HG03558 (cell line): ENCODE results near the gene TAS1R2.
"Not testable (repeated sequence)": the region's sequence is repeated elsewhere in the genome, so short reads cannot be mapped to it uniquely, and the experiment has no call there.

Experiments used
- ATAC-seq: cut with Tn5 transposase; IDR thresholded peaks from one replicate; pipeline ENCODE4 v1.9.1; 2021; ENCODE audit warnings: moderate number of reproducible peaks; ENCODE audit not compliant: unreplicated experiment; ENCODE audit errors: extremely low read depth

TAS1R2 gene

GRCh38 chr1:18870957-18871356, 11.5 kb upstream of the TAS1R2 start:
- no peak for ATAC-seq

GRCh38 chr1:18870595-18870865, 11.1 kb upstream of the TAS1R2 start:
- not testable (repeated sequence) for ATAC-seq

GRCh38 chr1:18869847-18870594, 10.6 kb upstream of the TAS1R2 start:
- ATAC-seq, result no peak

DNA sequence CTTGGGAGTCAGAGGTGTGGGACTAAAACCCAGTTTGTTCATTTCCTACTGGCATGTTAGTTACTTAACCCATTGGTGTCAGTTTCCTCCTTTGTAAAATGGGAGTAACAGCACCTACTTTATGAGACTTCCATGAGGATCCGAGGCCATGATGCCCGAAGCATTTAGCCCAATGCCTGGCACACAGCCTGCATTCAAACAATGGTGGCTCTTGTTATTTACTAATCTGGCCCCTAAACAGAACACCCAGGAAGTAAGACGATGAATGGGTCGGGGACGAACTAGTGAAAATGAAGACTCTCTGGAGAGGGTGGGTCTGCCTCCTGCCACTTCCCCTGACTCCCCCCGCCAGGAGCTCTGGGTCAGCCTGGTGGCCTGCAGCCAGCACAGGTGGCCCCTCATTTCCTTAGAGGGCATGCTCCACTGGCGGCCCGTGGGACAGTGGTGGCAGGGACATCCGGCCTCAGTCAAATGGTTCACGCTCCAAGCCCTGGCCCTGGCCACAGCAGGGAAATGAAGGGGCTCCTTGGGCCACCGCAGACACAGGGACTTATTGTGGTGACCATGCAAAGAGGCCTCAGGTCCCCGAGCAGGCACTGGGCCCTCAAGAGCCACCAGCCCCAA, 9.5 kb upstream of the TAS1R2 start:
- no peak for ATAC-seq

GRCh38 chr1:18868354-18868753, 8.9 kb upstream of the TAS1R2 start:
- ATAC-seq, result no peak

DNA sequence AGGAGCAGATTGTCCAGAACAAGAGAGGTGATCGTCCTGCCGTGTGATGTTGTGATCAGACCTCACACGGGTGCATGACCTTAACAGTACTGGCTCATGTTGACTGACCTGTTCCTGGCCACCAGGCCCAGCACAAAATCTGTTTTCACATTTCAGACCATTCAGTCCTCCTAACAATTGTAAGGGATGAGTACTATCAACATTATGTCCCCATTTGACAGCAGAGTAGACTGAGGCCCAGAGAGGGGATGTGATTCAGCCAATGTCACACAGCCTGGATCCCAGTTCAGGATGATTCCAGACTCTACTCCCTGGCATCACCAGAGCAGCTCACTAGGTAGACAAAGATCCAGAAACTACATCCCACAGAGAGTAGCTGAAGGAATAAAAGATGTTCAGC, 7.4 kb upstream of the TAS1R2 start:
- no peak for ATAC-seq

DNA sequence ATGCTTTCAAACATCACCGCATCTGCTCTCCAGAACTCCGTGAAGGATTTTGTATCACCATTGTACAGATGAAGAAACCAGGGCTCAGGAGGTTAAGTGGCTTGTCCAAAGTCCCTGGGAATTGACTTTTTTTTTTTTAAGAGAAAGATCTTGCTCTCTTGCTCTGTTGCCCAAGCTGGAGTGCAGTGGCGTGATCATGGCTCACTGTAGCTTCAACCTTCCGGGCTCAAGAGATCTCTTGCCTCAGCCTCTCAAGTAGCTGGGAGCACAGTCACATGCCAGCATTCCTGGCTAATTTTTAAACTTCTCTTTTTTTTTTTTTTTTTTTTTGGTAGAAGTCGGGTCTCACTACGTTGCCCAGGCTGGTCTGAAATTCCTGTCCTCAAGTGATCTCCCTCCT, 6.9 kb upstream of the TAS1R2 start:
- no peak for ATAC-seq

DNA sequence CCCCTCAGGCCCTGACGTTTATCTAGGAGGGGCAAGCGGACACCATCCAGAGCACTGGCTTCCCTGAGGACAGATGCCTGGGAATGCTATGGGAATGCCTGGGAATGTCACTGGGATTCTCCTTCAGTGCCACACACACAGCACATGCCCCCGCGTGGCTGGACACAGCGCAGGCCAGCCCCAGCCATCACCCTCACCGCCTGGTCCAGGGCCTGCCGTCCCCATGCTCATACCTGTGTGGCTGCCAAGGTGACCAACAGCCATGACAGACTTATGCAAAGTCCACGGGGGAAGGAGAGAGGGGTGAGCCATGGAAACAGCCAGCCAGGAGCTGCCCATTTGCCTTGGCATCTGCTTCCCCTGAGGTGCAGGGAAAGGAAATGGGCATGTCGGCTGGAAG, 5.7 kb upstream of the TAS1R2 start:
- ATAC-seq, result no peak

DNA sequence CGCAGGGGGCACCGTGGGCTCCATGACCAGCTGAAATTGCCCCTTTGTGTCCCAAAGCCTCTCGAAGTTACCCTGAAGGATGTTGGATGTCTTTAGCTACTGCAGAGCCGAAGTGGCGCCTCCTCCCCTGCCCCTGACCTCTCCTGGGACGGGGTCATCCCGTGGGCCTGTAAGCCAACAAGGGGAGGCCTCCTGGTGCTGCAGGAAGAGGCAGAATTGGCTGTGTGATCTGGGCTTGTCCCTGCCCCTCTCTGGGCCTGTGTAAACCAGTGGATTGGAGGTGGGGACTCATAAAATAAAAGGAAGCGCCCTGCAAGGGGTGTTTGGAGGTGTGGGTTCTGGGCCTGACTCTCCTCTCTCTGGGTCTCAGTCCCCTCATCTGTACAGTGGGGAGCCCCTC, 2.1 kb upstream of the TAS1R2 start:
- ATAC-seq, result no peak

DNA sequence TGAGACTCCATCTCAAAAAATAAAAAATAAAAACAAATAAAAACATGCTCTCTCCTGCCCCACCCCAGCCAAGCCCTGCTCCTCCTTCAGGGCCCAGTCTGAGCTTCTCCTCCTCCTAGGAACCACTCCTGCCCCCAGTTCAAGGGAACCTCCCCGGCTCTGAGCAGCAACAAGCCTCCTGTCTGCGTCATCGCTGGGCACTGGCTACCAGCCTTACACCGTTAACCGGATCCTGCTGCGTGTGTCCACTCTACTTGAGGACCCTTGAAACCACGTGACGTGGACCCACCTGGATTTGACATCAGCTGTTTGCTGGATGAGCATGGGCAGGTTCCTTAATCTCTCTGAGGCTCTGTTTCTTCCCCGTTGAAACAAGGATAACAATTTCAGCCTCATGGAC, 1.6 kb upstream of the TAS1R2 start:
- ATAC-seq, result no peak

GRCh38 chr1:18858070-18858688, 1.3 kb downstream of the TAS1R2 start:
- no peak for ATAC-seq

DNA sequence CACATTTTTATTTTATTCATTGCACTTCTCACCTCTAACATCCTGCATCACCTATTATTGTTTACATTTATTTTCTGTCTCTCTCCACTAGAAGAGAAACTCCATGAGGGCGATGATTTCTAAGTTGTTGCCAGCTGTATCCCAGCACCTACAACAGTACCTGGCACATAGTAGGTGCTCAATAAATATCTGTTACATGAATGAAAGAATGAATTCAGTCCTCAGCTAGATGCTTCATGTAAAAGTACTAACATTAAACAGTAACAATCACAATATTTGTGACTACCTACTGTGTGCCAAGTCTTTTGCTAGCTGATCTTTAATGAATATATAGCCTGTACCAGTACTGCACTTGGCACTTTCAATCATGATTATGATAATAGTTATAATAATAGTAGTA, 3.0 kb downstream of the TAS1R2 start:
- ATAC-seq, result no peak

GRCh38 chr1:18855573-18855972, 3.9 kb downstream of the TAS1R2 start:
- ATAC-seq, result no peak

DNA sequence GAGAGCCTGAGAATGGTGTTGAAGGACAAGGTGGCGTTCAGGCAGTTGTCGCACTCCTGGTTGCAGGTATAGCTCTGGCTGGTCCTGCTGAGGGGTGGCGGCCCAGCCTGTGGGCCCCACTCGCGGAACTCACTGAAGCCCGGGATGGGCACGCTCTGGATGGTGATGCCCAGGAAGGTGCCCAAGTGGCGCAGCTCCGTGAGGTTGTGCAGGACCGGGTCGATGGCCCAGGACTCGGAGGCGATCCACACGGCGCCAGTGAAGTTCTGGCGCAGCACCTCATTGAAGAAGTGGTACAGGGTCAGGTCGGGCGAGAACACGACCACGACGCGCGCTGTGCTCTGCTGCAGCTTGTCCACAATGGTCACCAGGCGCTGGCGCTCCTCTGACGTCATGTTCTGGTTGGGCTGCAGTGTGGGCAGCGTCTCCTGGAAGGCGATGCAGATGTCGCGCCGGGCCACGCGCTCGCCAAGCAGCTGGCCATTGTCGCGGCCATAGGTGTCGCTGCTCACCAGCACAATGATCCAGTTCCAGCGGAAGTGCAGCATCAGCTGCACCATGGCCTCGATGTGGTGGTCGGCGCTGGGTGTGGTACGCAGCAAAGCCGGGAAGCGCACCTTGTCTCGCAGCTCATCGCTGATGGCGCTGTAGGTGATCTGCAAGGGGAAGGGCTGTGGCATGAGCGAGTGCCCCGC, 5.0 kb downstream of the TAS1R2 start:
- no peak for ATAC-seq

DNA sequence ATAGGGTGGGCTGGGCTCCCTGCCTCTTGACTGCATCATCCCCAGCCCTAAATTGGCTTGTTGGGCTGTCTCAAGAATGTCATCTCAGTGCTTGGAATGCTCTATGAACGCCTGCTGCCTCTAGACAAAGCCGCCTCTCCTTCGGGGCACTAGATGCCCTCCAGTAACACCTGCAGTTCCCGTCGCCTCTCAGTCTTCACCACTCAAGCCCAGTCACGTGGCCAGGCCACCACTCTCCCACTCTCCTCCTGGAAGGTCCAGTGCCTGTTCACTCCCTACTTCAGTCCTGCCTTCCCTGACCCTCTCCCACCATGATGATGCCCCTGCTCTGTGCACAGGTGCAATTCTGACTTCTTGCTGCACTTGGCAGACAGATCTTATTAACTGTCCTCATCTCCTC, 7.0 kb downstream of the TAS1R2 start:
- ATAC-seq, result no peak

- no peak for ATAC-seq
These were observed 10.2 kb downstream of the TAS1R2 start for GRCh38 chr1:18849261-18849711.

GRCh38 chr1:18847723-18848122, 11.7 kb downstream of the TAS1R2 start:
- not testable (repeated sequence) for ATAC-seq

DNA sequence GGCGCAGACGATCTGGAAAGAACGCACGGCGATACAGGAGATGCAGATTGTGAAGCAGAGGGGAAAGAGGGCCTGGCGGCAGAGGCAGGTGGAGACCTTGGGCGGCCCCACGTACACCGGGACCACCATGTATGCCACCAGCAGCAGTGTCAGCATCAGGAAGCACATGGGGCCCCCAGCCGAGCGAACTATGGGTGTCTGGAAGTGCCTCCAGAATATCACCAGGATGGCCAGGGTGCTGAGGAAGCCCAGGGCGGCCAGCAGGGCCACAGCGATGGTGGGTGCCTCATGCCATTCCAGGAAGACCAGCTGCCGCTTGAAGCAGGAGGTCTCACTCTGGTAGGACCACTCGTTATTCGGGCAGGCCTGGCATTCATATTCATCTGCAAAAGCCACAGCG, 19.3 kb downstream of the TAS1R2 start:
- no peak for ATAC-seq

DNA sequence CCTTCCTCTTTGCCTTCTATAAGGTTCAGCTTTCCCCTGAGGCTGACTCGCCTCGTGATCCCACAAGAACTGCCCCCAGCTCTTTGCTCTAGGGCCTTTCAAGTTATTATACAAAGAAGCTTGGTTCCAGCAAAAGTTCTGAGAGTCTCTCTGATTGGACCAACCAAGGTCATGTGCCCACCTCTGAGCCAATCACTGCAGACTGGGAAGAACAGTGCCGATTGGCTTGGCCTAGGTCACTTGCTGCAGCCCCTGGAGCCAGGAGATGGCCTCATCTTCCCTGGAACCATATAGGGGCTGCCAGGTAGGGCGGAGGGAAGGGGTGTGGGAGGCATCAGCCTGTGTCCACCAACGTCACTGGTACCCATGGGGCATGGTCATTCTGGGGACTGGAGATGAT, 22.8 kb downstream of the TAS1R2 start:
- ATAC-seq, result no peak

DNA sequence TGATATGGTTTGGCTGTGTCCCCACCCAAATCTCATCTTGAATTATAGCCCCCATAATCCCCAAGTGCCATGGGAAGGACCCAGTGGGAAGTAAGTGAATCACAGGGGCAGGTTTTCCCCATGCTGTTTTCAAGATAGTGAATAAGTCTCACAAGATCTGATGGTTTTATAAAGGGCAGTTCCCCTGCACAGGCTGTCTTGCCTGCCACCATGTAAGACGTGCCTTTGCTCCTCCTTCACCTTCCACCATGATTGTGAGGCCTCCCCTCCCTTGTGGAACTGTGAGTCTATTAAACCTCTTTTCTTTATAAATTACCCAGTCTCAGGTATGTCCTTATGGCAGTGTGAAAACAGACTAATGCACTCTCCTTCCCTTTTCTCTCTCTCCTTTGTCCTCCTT, 27.1 kb downstream of the TAS1R2 start:
- not testable (repeated sequence) for ATAC-seq

- no peak for ATAC-seq
These were observed 27.8 kb downstream of the TAS1R2 start for GRCh38 chr1:18831656-18832055.
